ENCODE measurements around the gene PTBP1.
"Not testable (repeated sequence)": the region's sequence is repeated elsewhere in the genome, so short reads cannot be mapped to it uniquely, and the experiment has no call there.

The PTBP1 gene

GRCh38 chr19:827710-828321 lies 30.6 kb downstream of the PTBP1 start, which contains the start of gene AZU1:
TSS of gene AZU1 (plus strand) at chr19:827837. CDS start at chr19:827847, 10 bp downstream.
- DNase-seq (ENCODE audit: low spot score): no peak

DNA sequence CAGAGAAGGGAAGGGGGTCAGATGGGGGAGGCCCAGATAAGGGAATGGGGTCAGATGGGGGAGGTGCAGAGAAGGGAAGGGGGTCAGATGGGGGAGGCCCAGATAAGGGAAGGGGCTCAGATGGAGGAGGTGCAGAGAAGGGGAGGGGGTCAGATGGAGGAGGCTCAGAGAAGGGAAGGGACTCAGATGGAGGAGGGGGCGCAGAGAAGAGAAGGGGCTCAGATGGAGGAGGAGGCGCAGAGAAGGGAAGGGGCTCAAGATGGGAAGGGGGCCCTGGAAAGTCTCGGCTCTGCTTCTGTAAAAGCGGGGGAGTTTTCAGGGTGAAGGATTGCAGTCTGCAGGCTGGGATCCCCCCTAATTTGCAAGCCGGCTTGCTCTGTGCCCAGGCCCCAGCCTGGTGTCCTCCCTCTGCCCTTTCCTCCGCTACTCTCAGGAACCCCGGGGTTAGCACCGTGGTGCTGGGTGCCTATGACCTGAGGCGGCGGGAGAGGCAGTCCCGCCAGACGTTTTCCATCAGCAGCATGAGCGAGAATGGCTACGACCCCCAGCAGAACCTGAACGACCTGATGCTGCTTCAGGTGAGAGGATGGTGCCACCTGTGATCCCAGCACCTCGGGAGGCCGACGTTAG lies 32.0 kb downstream of the PTBP1 start:
- DNase-seq (ENCODE audit: low spot score): no peak

DNA sequence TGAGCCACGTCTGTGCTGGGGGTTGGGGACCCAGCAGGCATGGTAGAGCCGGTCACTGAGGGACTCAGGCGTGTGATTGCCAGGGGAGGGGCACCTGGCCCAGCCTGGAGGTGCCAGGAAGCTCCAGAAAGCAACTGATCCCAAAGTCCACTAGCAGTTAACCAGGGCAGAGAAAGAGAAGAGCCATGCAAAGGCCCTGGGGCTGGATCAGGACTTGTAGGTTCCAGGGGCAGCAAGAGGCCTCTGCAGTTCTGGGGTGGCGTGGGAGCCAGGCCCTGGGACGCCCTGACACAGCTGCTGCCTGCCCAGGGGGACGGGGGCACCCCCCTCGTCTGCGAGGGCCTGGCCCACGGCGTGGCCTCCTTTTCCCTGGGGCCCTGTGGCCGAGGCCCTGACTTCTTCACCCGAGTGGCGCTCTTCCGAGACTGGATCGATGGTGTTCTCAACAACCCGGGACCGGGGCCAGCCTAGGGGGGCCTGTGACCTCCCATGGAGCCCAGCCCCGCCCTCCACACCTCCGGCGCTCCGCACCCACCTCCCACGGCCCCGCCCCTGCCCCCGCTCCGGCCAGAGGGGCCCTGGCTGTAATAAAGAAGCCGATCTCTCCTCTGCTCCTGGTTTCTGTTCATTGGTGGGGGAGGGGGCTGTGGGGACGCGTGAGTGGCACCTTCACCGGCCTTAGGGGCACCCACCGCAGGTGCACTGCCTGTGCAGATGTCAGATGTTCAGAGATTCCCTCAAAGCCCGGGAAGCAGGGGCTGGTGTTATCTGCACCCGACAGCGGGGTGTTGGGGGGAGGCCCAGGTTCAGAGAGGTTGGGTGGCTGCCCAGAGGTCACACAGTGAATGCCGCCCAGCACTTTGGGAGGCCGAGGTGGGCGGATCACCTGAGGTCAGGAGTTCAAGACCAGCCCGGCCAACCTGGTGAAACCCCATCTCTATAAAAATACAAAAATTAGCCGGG lies 34.4 kb downstream of the PTBP1 start:
- DNase-seq (ENCODE audit: low spot score): no peak

DNA sequence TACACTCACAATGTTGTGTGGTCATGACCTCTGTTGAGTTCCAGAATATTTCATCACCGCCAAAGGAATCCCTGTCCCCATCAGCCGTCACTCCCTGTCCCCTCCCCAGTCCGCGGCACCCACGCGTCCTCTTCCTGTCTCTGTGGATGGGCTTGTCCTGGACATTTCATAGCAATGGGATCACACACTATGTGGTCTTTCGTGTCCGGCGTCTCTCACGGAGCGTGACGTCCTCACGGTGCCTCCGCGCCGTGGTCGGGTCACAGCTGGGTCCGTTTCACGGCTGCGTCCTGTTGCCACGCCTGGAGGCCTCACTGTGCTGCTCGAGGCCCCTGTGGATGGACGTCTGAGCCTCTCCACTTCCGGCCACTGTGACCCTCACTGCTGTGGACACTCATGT lies 37.0 kb downstream of the PTBP1 start:
- DNase-seq (ENCODE audit: low spot score): no peak

GRCh38 chr19:835210-835810 lies 38.1 kb downstream of the PTBP1 start:
- DNase-seq (ENCODE audit: low spot score): no peak

- no peak for DNase-seq (ENCODE audit: low spot score)
Measured at GRCh38 chr19:840519-841206, 43.4 kb downstream of the PTBP1 start, which contains the start of gene PRTN3. TSS of gene PRTN3 (plus strand) at chr19:840999. CDS start at chr19:841009, 10 bp downstream.

- not testable (repeated sequence) for DNase-seq (ENCODE audit: low spot score)
Measured at GRCh38 chr19:842802-843179, 45.5 kb downstream of the PTBP1 start.

GRCh38 chr19:843180-843835 lies 46.1 kb downstream of the PTBP1 start:
- no peak for DNase-seq (ENCODE audit: low spot score)

- no peak for DNase-seq (ENCODE audit: low spot score)
Measured at GRCh38 chr19:843836-844545, 46.7 kb downstream of the PTBP1 start.

DNA sequence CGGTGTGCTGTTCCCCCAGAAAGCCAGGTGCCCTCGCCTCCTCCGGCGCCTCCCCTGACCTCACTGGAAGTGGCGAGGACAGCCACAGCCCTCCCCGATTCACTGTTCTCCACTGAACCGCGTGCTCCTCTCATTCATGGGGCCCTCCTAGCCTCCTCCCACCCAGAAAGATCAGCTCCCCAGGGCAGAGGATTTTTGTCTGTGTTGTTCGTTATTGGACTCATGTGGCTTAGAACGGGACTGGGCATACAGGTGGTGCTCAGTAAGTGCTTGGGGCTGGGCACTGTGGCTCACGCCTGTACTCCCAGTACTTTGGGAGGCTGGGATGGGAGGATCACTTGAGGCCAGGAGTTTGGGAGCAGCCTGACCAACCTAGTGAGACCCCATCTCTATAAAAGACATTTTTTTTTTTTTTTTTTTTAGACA lies 47.3 kb downstream of the PTBP1 start:
- no peak for DNase-seq (ENCODE audit: low spot score)

DNA sequence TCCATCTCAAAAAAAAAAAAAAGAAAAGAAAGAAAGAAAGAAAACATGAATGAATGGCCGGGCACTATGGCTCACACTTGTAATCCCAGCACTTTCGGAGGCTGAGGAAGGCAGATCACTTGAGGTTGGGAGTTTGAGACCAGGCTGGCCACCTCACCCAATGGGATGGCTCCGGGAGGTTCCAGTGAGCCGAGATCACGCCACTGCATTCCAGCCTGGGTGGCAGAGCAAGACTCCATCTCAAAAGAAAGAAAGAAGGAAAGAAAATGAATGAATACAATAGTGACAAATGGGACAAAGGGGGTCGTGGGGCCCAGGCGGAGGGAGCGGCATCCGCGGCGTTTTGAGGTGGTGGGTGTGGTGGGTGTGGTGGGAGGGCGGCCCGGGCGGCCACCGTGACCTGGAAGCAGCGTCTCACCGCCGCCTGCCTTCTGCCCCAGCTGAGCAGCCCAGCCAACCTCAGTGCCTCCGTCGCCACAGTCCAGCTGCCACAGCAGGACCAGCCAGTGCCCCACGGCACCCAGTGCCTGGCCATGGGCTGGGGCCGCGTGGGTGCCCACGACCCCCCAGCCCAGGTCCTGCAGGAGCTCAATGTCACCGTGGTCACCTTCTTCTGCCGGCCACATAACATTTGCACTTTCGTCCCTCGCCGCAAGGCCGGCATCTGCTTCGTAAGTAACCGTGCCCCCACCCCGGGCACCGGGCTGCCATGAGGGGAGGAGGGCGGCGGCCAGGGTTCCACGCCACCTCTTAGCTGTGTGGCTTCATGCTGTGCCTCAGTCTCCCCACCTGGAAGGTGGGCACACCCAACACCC lies 48.7 kb downstream of the PTBP1 start:
- DNase-seq (ENCODE audit: low spot score): no peak

GRCh38 chr19:848386-848921 lies 51.2 kb downstream of the PTBP1 start:
- DNase-seq (ENCODE audit: low spot score): no peak

DNA sequence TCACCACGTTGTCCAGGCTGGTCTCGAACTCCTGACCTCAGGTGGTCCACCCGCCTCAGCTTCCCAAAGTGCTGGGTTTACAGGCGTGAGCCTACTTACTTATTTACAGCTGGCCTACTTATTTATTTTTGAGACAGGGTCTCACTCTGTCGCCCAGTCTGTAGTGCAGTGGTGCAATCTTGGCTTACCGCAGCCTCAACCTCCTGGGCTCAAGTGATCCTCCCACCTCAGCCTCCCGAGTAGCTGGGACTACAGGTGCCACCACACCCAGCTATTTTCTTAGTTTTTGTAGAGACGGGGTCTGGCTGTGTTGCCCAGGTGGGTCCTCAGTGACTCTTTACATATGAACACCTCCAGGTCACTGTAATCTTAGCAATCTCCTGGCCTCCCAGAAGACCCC lies 51.9 kb downstream of the PTBP1 start:
- not testable (repeated sequence) for DNase-seq (ENCODE audit: low spot score)

DNA sequence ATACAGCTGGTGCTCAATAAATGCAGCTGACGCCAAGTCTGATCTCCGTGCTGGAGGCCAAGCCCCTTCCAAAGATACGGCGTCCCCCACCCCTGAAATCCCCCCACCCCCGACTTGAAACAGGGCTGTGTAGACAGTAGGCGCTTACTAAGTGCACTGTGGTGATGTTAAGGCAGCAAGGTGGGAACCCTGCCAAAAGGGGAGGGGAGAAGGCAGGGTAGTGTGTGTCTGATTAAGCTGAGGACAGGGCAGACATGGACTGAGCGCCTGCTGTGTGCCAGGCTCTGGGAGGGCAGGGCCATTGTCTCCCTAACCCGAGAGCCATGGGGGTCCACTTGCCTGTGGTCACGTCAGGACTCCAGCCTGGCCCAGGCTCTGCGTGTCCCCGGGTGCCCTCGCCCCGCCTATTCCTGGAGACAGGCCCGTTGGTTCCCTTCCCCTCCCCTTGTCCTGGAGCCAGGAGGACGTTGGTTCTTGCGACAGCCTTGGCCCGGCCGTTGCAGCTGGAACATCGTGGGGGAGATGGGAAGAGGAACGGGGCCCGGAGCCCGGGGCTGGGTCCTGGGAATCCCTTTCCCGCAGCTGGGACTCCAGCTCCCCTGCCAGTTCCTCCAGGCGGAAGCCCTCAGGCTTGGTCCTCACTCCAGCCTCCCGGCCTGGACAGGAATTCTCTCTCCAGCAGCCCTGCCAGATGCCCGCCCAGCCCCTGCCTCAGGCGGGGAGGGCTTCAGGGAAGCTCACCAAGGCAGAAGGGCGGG lies 53.1 kb downstream of the PTBP1 start:
- DNase-seq (ENCODE audit: low spot score): peak; percentile 48

DNA sequence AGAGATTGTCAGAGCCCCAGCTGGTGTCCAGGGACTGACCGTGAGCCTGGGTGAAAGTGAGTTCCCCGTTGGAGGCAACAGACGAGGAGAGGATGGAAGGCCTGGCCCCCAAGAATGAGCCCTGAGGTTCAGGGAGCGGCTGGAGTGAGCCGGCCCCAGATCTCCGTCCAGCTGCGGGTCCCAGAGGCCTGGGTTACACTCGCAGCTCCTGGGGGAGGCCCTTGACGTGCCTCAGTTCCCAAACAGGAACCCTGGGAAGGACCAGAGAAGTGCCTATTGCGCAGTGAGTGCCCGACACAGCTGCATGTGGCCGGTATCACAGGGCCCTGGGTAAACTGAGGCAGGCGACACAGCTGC lies 53.7 kb downstream of the PTBP1 start:
- no peak for DNase-seq (ENCODE audit: low spot score)

GRCh38 chr19:852136-853013 lies 55.1 kb downstream of the PTBP1 start, which contains the start of gene ELANE:
TSS of gene ELANE (plus strand) at chr19:852303. CDS start at chr19:852329, 26 bp downstream.
- no peak for DNase-seq (ENCODE audit: low spot score)

DNA sequence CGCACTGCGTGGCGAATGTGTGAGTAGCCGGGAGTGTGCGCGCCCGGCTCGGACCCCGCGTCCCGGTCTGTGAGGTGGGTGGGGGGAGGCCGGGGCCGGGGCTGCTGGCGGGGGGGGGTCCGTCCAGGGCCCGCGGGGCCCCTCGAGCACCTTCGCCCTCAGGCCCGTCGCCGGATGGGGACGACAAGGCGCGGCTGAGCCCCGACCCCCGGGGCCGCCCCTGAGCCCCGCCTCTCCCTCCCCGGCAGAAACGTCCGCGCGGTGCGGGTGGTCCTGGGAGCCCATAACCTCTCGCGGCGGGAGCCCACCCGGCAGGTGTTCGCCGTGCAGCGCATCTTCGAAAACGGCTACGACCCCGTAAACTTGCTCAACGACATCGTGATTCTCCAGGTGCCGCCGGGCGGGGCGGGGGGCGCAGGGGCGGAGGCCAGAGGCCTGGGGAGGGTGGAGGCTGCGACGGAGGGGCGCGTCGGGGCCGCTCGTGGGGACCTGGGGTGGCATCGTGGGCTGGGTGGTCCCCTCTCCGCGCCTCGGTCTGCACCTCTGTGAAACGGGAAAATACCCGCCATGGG lies 55.8 kb downstream of the PTBP1 start:
- no peak for DNase-seq (ENCODE audit: low spot score)

Measured in NAMALWA (cell line).